GM18511 (cell line): Measurements from ENCODE around the gene TMPRSS12.
"Not testable (repeated sequence)": the region's sequence is repeated elsewhere in the genome, so short reads cannot be mapped to it uniquely, and the experiment has no call there.

Experiments
- ATAC-seq: cut with Tn5 transposase; IDR thresholded peaks from one replicate; pipeline ENCODE4 v1.9.1; 2021; ENCODE audit warnings: mild to moderate bottlenecking, moderate library complexity; ENCODE audit not compliant: unreplicated experiment

The TMPRSS12 gene

GRCh38 chr12:50925920-50926319 lies 83.2 kb downstream of the TMPRSS12 start:
- ATAC-seq = no peak

DNA sequence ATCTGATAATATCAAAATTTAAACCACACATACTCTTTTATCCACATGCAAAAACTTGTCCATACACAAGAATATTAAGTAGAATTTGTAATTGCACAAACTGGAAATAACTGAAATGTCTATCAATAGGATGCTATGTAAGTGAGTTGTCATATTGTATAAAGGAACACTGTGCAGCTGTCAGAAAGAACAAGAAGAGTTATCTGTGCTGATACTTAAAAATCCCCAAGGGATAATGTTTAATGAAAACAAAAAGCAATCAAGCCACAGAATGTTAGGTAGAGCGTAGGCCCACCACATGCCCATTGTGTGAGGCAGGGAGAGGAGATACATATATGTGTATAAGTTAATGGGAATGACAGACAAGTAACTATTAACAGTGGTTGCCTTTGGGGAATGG lies 83.7 kb downstream of the TMPRSS12 start:
- no peak for ATAC-seq

GRCh38 chr12:50926932-50927331 lies 84.2 kb downstream of the TMPRSS12 start:
- ATAC-seq = not testable (repeated sequence)

DNA sequence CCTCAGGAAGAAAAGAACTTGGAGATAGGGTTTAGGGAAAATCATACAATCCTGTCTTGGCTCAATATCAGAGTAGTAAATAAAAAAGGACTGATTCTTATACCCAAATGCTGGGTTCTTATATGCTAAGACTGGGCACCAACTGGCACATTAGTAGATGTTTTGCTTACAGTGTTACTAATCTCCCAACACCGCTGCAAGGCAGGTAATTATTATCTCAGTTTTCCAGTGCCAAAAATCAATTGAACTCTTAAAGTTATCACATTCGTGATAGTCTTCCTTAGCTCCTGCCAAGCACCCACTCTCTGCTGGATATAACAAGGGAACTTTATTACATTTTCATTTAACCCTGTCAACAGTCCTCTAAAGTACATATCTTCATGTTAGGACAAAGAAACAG lies 84.6 kb downstream of the TMPRSS12 start:
- no peak for ATAC-seq

- ATAC-seq = no peak
Measured at GRCh38 chr12:50927766-50928224, 85.1 kb downstream of the TMPRSS12 start.

- no peak for ATAC-seq
Measured at GRCh38 chr12:50928392-50928791, 85.7 kb downstream of the TMPRSS12 start.

- ATAC-seq = no peak
Measured at GRCh38 chr12:50929831-50930230, 87.1 kb downstream of the TMPRSS12 start.

- not testable (repeated sequence) for ATAC-seq
Measured at GRCh38 chr12:50930477-50930876, 87.8 kb downstream of the TMPRSS12 start.

GRCh38 chr12:50932787-50933280 lies 90.1 kb downstream of the TMPRSS12 start:
- ATAC-seq = no peak

- ATAC-seq = no peak
Measured at GRCh38 chr12:50933459-50934124, 90.9 kb downstream of the TMPRSS12 start.

- ATAC-seq = no peak
Measured at GRCh38 chr12:50934371-50934851, 91.7 kb downstream of the TMPRSS12 start.

GRCh38 chr12:50934981-50935807 lies 92.5 kb downstream of the TMPRSS12 start:
- ATAC-seq = no peak

- ATAC-seq = no peak
Measured at GRCh38 chr12:50936821-50937530, 94.2 kb downstream of the TMPRSS12 start.
